Calu3 (cell line): ENCODE measurements around the gene CALML3. TPM values are rescaled to one million over a fixed set of nuclear protein-coding genes. Genes with fewer than 3 reads are reported as not detected.

Experiments
- BruUV-seq: library from RNA; stranded (reverse); fragments of 400-500 nt; replicated peaks from 2 replicates; lab custom pipeline; 2021; lab: Mats Ljungman, UMichigan
- CTCF ChIA-PET: fragments of 300-600 bp; sonication (Branson Sonifier 250); formaldehyde crosslinking; loops from one replicate; lab custom pipeline; 2022; ENCODE audit warnings: antibody characterized with exemption; lab: Charles Lee
- DNase-seq: peaks from one replicate; pipeline ENCODE4 v3.0.0; 2022
- H3K27ac Mint-ChIP-seq: one replicate; pipeline ENCODE4 v1.8.0; 2022; ENCODE audit warnings: mixed read lengths; ENCODE audit not compliant: unreplicated experiment
- H3K27me3 Mint-ChIP-seq: one replicate; pipeline ENCODE4 v1.8.0; 2022; ENCODE audit warnings: mixed read lengths; ENCODE audit not compliant: unreplicated experiment
- H3K36me3 Mint-ChIP-seq: one replicate; pipeline ENCODE4 v1.8.0; 2022; ENCODE audit warnings: mild to moderate bottlenecking, moderate library complexity, mixed read lengths; ENCODE audit not compliant: insufficient read depth, unreplicated experiment
- H3K4me1 Mint-ChIP-seq: one replicate; pipeline ENCODE4 v1.8.0; 2022; ENCODE audit warnings: mild to moderate bottlenecking, low read depth, mixed read lengths; ENCODE audit not compliant: unreplicated experiment
- H3K4me3 Mint-ChIP-seq: one replicate; pipeline ENCODE4 v1.8.0; 2022; ENCODE audit warnings: mild to moderate bottlenecking, low read depth, moderate library complexity, mixed read lengths; ENCODE audit not compliant: unreplicated experiment
- H3K9me3 Mint-ChIP-seq: one replicate; pipeline ENCODE4 v1.8.0; 2022; ENCODE audit warnings: low read depth, mixed read lengths; ENCODE audit not compliant: unreplicated experiment
- CTCF ChIP-seq: fragments of 200-600 bp; IDR thresholded peaks from one replicate; pipeline ENCODE4 v1.8.0; 2022; ENCODE audit warnings: antibody characterized with exemption; ENCODE audit not compliant: unreplicated experiment
- intact Hi-C: fragments of 100-400 bp; cut with micrococcal nuclease; formaldehyde crosslinking; loops from one replicate; pipeline ENCODE4 v1.10.0; 2022; ENCODE audit not compliant: unreplicated experiment
- total RNA-seq: library from RNA; stranded (reverse); gene quantifications from 2 replicates; pipeline ENCODE4 v1.2.3, GENCODE V29; 2022

CALML3 gene
- total RNA-seq, 1 experiment from 2014 or later = not detected

GRCh38 chr10:5510281-5511072 lies 14.3 kb upstream of the CALML3 start:
- H3K27ac Mint-ChIP-seq = no peak overlapping the region
- peaks cover 10% of the 10 kb centered on the region for H3K27me3 Mint-ChIP-seq
- no TSS peak for BruUV-seq
- intact Hi-C loops = no loop called here
- H3K4me3 Mint-ChIP-seq = no peak overlapping the region
- peaks cover 5% of the 10 kb centered on the region for H3K36me3 Mint-ChIP-seq
- CTCF ChIA-PET = no interaction called here
- peaks cover 9% of the 10 kb centered on the region for H3K4me1 Mint-ChIP-seq
- TF ChIP-seq CTCF = no peak
- DNase-seq = no peak
- no peaks in the 10 kb centered on the region for H3K9me3 Mint-ChIP-seq

GRCh38 chr10:5511231-5511884 lies 13.4 kb upstream of the CALML3 start:
- H3K27ac Mint-ChIP-seq = no peak overlapping the region
- CTCF ChIA-PET = no interaction called here
- peaks cover 6% of the 10 kb centered on the region for H3K4me1 Mint-ChIP-seq
- peaks cover 10% of the 10 kb centered on the region for H3K27me3 Mint-ChIP-seq
- H3K4me3 Mint-ChIP-seq = no peak overlapping the region
- no peak for TF ChIP-seq CTCF
- peaks cover 2% of the 10 kb centered on the region for H3K9me3 Mint-ChIP-seq
- BruUV-seq = no TSS peak
- no peak for DNase-seq
- H3K36me3 Mint-ChIP-seq = peaks cover 4% of the 10 kb centered on the region
- intact Hi-C loops = no loop called here

GRCh38 chr10:5511885-5512280 lies 12.9 kb upstream of the CALML3 start:
- intact Hi-C loops = no loop called here
- H3K27me3 Mint-ChIP-seq = peaks cover 10% of the 10 kb centered on the region
- H3K27ac Mint-ChIP-seq = no peak overlapping the region
- H3K36me3 Mint-ChIP-seq = no peaks in the 10 kb centered on the region
- no peak overlapping the region for H3K4me3 Mint-ChIP-seq
- no peak for DNase-seq
- peaks cover 7% of the 10 kb centered on the region for H3K9me3 Mint-ChIP-seq
- CTCF ChIA-PET = no interaction called here
- H3K4me1 Mint-ChIP-seq = peaks cover 12% of the 10 kb centered on the region
- BruUV-seq = no TSS peak
- TF ChIP-seq CTCF = no peak

- Mint-ChIP-seq H3K4me1 (peaks cover 16% of the 10 kb centered on the region), H3K4me3 (no peak overlapping the region), H3K9me3 (peaks cover 7% of the 10 kb centered on the region), H3K27ac (no peak overlapping the region), H3K27me3 (peaks cover 10% of the 10 kb centered on the region), H3K36me3 (no peaks in the 10 kb centered on the region)
- no TSS peak for BruUV-seq
- CTCF ChIA-PET = no interaction called here
- TF ChIP-seq CTCF = no peak
- intact Hi-C loops = no loop called here
- DNase-seq = no peak
Measured at GRCh38 chr10:5512331-5512730, 12.4 kb upstream of the CALML3 start.
